Stimulated activated CD8-positive, alpha-beta memory T cell treated with anti-CD3 and anti-CD28 coated beads, Interleukin-7, amount 100 ng/mL, for 24 hours (primary cell): ENCODE results near the gene SYNPR.
A peak's percentile ranks its signal among the peaks of the same experiment; 100 is the strongest.

Experiments
- DNase-seq: peaks from one replicate; pipeline ENCODE4 v3.0.0-alpha.2; 2020; ENCODE audit warnings: low read depth

Gene SYNPR

DNA sequence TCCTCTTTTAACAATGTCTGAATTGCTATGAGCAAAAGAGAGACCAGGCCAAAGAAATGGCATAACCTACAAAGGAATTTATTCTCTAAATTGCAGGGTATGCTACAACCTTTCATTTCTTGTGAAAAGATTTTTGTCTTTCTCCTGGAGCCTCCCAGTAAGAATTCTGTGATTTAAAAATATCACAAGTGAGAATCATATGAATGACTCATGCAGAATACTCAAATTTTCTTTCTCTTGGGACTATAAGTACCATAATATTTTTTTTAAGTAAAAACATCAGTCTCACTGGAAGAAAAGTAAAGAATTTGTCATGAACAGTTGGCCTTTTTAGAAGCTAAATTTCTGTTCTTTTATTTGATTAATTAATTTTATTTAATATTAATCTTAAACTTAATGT, 26.3 kb downstream of the SYNPR start:
- DNase-seq: no peak

GRCh38 chr3:63308072-63308471, 30.0 kb downstream of the SYNPR start:
- no peak for DNase-seq

- no peak for DNase-seq
Observed at GRCh38 chr3:63309768-63310167, 31.7 kb downstream of the SYNPR start.

DNA sequence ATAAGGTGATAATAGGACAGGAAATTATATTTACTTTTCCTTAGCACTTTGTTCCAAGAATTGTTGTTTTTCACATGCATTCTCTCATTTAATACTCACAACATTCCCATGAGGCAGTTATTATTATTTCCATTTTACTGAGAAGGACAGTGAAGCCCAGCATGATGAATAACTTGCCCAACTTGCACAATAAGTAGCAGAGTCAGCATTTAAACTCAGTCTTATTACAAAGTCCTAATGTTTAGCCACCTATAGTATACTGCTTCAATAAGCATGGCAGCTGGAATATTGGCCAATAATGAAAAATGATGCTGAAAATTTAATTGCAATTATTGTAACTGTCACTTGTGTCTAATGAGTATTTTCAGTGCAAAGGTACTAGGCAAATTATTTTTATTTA, 45.7 kb downstream of the SYNPR start:
- no peak for DNase-seq

DNA sequence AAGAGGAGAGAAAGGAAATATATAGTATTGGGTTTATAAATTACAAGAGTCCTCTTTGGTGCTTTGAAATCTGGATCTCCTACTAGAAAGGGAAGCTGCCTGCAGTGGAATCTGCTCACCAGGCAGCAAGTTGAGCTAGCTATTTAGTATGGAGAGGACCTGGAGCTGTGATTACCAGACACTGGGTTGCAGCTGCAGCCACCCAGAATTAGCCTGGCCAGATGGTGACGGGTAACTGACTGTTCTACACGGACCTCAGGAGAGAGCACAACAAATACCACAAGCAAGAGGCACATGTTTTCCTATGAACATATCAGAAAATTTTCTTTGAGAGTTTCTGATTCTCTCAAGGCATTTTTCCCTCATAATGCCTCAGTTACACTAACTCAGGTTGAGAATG, 46.5 kb downstream of the SYNPR start:
- DNase-seq: no peak

DNA sequence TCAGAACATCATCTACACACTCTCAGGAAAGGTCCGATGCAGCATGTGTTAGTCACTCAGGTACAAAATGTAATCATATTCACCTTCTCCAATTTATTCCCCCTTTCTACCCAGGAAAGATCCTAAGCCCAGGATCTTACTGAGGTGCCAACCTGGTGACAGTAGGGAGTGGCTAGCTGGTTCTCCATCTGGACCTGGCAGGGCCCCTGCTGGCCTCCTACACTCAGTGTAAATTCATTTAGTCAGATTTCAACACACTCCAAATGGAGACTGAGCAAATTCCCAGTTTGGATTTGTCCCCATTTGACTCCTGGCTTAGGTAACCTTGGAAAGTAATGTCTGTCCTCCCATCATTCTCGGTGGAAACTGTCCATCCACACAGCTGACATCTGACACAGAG, 47.3 kb downstream of the SYNPR start:
- no peak for DNase-seq

DNA sequence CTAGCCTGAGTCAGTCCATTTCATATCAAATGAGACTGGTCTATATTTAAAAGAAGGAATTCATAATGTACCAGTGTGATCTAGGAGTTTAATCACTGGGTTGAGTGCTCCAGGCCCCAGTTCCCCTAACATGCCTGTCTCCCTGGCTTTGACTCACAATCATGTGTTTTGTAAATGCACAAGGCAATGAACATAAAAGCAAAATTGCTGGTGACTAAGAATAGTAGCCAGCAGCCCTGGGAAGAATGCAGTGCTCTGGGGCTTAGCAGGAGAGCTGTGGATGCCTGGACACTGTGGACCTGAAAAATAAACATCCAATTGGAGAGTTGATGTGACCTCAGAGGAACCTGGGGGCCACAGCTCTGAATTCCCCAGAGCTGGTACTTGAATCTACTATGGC, 50.3 kb downstream of the SYNPR start:
- no peak for DNase-seq

GRCh38 chr3:63331520-63331919, 53.4 kb downstream of the SYNPR start:
- DNase-seq: no peak

- DNase-seq: no peak
Observed at GRCh38 chr3:63333815-63334214, 55.7 kb downstream of the SYNPR start.

DNA sequence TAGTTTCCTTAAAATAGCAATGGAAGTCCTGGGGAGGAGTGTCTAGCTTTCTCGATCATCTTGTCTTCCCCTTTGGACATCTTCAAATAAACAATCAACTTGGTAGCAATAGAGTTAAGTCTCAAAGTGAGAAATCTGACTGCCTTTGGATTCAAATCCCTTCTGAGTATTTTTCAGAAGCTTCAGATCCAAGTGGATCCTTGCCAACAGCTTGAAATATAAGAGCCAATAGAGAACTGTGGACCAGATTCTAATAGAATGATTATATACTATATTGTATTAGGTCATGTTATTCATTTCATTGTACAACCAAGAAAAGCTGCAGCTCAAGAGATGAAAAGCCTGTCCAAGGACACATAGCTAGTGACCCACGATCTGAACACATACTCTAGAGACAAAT, 60.2 kb downstream of the SYNPR start:
- no peak for DNase-seq

DNA sequence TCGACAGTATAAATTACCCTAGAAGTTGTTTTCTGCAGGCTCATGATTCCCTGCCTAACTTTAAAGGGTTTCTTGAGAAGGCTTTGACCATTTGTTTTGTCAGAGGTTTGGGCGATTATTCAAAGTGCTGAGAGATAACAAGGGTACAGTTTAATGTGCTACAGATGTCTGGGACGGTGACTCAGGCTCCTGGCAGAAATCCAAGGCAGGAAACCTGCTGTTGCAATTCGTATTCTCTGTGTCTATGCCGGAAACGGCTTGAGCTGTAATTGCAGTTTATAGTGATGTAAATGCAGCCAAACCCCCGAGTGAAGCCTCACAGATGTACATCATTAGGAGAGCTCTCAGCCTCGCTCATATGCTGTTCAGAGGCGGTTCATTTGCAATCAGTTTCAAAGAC, 65.6 kb downstream of the SYNPR start:
- peak; percentile 1 for DNase-seq

DNA sequence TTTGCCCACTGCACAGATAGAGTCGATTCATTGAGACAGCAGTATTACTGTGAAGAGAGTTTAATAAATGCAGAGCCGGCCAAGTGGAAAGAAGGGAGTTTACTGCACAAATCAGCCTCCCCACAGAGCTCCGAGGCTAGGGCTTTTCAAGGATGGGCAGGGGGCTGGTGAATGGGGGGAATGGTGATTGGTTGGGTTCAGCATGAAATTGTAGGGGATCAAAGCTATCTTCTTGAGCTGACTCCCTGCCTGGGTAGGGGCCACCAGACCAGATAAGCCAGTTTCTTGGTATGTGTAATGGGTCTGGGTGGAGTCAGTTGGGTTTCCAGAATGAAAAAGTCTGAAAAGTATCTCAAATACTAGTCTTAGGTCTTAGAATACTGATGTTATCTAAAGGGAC, 66.6 kb downstream of the SYNPR start:
- DNase-seq: no peak

- DNase-seq: no peak
Observed at GRCh38 chr3:63349583-63350573, 71.8 kb downstream of the SYNPR start.

- no peak for DNase-seq
Observed at GRCh38 chr3:63351159-63352007, 73.3 kb downstream of the SYNPR start.

DNA sequence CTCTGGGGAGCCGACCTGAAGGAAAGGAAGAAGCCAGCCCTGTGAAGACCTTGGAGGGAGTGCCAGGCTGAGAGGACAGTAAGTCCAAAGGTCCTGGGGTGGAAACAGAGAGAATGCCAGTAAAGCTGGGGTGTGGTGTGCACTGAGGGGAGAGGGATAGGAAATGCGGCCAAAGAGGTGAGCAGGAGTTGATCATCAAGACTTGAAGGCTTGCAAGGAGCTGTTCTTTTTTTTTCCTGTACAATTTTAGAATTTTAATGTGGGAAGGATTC, 73.8 kb downstream of the SYNPR start:
- DNase-seq: no peak

- no peak for DNase-seq
Observed at GRCh38 chr3:63353383-63353782, 75.3 kb downstream of the SYNPR start.

DNA sequence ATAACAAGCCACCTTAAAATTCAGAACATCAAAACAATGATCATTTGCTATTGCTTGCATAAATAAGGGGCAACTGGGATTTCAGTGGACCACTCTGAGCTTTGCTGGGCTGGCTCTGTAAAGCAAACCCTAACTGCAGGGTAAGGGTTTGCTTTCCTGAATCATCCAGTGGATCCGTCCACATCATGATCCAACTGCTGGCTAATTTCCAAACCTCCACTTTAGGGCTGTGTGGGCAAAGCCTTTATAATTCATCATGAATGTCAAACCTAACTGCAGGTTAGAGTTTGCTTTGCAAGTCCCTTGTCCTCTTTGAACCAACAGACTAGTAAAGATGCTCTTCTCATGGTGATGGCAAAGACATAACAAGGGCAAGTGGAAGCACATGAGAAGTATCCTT, 76.1 kb downstream of the SYNPR start:
- no peak for DNase-seq

DNA sequence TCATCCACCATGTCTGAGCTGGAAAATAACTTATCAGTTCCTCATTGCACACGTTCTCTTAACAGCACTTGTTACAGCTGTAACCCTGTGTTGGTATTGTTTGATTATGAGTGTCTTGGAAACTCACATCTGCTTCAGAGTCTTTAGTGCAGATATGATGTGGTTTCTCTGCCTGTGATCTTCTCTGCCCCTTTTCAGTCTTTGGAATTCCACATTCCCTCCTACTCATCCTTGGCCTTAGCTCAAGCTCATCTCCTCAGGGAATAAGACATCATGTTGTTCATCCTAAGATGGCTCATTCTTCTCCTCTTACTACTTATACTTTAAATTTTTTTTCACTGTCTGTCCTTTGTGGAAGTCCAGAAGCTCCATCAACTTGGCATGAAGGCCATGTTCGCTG, 77.7 kb downstream of the SYNPR start:
- no peak for DNase-seq

- DNase-seq: no peak
Observed at GRCh38 chr3:63364495-63364894, 86.4 kb downstream of the SYNPR start.

GRCh38 chr3:63364910-63365309, 86.8 kb downstream of the SYNPR start:
- DNase-seq: no peak

GRCh38 chr3:63365671-63366070, 87.6 kb downstream of the SYNPR start:
- DNase-seq: no peak

GRCh38 chr3:63370094-63370493, 92.0 kb downstream of the SYNPR start:
- no peak for DNase-seq

DNA sequence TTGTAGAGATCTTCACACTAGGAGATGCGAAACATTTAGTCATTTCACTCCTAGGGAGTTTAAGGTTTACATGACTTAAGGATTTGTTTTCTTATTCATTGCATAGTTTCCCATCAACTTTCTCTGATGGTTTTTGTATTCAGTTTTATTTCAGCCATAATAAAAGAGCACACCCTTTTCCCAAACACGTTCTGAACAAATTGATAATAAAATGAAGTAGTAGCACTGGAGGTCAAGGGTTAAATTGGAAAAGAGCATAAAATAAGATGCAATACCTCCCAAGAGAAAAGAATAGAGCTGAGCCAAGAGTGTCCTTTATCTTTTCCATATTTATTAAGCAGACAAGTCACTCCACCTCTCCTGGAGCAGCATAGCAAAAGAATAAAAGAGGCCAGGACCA, 104.9 kb downstream of the SYNPR start:
- DNase-seq: no peak
